HG03060 (cell line): ENCODE measurements around the gene GLRX3.
A peak's percentile ranks its signal among the peaks of the same experiment; 100 is the strongest.
"Not testable (repeated sequence)": the region's sequence is repeated elsewhere in the genome, so short reads cannot be mapped to it uniquely, and the experiment has no call there.

Experiments used
- ATAC-seq: cut with Tn5 transposase; IDR thresholded peaks from one replicate; pipeline ENCODE4 v1.9.1; 2021; ENCODE audit warnings: low read depth, moderate number of reproducible peaks; ENCODE audit not compliant: unreplicated experiment

GLRX3 gene

GRCh38 chr10:130136226-130137089, at the start of gene GLRX3:
GLRX3 (plus strand) TSS chr10:130136391; CDS start chr10:130136421, 30 bp downstream.
- peak; percentile 31 for ATAC-seq

GRCh38 chr10:130090565-130090964, 45.6 kb upstream of the GLRX3 start:
- not testable (repeated sequence) for ATAC-seq

- no peak for ATAC-seq
Observed at GRCh38 chr10:130099344-130099743, 36.8 kb upstream of the GLRX3 start.

DNA sequence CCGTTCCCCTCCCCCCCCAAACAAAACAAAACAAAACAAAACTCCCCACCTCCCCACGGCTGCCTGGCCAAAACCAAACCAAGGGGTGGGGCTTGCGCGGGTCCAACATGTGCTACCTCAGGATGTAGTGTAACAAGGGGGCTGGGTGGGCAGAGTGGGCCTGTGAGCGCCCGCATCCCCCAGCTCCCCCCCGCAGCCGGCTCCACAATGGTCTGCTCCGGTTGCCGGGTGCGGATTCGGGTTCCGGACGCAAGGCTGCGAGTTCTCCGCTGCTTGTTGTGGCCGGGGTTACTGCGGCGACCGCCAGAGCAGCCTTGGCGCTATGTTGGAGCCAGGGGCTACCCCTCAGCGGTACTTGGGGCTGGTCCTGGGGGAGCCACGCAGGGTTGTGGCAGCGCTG, 30.5 kb upstream of the GLRX3 start:
- no peak for ATAC-seq

DNA sequence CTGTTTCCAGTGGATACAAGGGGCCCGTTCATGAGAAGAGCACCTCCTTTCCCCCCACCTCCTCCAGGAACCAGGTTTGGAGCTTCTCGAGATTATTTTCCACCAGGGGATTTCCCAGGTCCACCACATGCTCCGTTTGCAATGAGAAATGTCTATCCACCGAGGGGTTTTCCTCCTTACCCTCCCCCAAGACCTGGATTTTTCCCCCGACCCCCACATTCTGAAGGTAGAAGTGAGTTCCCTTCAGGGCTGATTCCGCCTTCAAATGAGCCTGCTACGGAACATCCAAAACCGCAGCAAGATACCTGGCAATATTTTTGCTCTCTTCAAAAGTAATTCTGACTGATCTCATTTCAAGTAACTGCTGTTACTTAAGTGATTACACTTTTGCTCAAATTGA, 28.0 kb upstream of the GLRX3 start:
- not testable (repeated sequence) for ATAC-seq

DNA sequence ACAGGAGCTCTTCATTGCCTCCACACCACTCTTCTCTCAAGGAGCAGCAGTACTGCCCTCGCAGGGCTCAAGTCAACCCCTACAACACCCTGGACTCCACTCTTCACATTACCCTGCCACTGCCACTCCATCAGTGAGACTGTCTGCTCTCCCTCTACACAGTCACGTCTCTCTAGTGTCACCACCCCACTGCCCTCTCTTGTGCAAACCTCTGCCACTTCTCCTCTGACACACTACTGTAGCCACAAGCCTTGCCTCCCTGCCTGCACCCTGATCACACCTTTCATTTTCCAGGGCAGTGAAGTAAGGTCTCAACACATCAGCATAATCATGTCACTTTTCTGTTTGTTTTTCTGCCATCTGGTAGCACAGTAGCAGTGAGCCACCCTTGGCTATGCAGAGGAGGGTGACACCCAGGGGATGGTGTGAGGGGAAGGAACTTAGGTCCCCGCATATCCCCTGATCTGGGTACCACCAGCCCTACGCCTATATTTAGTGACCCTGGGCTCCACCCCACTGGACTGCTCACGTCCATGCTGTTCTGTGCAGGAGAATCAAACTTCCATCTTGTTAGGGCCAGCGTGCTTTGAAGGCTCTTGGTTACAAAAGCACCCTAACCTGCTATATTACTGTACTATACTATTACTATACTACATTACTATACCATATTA, 27.1 kb upstream of the GLRX3 start:
- ATAC-seq: no peak

GRCh38 chr10:130109796-130110245, 26.4 kb upstream of the GLRX3 start:
- ATAC-seq: no peak

DNA sequence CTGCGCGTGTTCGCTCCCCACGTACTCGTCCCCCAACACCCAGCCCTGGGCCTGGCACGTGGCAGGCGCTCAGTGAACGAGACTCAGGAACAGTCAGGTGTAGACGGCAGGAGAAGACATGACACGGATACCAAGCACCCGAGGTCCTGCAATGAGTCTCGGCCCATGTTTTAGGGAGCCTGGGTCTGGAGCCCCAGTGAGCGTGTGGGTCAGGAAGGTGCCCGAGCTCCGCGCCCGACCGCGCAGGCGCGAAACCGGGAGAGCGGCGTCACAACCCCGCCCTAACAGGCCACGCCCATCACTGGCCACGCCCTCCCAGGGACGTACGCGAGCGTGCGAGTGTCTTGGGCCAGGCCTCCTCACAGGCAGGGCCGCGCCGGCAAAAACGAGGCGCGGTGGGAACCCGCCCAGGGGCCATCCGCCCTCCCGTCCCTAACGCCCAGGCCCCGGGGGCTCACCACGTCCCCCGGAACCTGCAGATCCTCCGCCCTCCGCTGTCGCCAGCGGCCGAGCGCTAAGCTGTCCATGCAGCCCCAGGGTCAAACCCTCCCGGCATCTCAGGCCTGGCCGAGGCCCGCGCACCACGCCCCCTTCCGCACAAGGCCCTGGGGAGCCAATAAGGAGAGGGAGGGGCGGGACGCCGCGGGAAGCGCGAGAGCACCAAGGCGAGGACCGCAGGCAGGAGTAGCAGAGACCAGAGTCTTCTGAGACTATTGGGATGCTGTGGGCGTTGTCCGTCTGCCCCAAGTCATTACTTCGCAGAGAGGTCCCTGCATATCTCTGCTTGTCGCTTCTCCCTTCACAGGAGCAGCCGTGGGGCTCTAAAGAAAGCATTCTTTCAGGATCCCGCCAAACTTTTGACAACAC, 25.7 kb upstream of the GLRX3 start, which contains the start of gene C10orf143:
Gene C10orf143 (minus strand): TSS at position 585 of the 867 bp plus-strand sequence. CDS start 58 bp downstream, at position 527.
- ATAC-seq: peak; percentile 43

GRCh38 chr10:130111113-130111851, 24.9 kb upstream of the GLRX3 start:
- ATAC-seq: peak; percentile 84

GRCh38 chr10:130111852-130112180, 24.4 kb upstream of the GLRX3 start:
- ATAC-seq: no peak

- no peak for ATAC-seq
Observed at GRCh38 chr10:130112821-130113220, 23.4 kb upstream of the GLRX3 start.

DNA sequence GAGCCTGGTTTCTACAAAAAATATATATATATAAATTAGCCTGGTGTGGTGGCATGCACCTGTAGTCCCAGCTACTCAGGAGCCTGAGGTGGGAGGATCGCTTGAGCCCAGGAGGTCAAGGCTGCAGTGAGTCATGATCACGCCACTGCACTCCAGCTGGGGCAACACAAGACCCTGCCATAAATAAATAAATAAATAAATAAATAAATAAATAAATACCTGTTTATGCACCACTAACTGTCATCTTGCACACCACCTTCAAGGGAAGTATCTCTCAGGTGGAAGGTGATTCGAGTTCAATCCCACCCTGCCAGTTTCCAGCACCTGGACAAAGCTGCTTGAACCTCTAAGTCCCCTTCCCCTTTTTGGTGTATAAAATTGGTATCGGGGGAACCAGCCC, 19.2 kb upstream of the GLRX3 start:
- ATAC-seq: not testable (repeated sequence)

GRCh38 chr10:130117535-130117934, 18.7 kb upstream of the GLRX3 start:
- not testable (repeated sequence) for ATAC-seq

GRCh38 chr10:130121486-130122079, 14.6 kb upstream of the GLRX3 start:
- no peak for ATAC-seq

GRCh38 chr10:130127364-130128061, 8.7 kb upstream of the GLRX3 start:
- peak; percentile 96 for ATAC-seq

GRCh38 chr10:130128062-130128781, 8.0 kb upstream of the GLRX3 start:
- no peak for ATAC-seq

- no peak for ATAC-seq
Observed at GRCh38 chr10:130128922-130129321, 7.3 kb upstream of the GLRX3 start.

GRCh38 chr10:130135676-130136225, 440 bp upstream of the GLRX3 start:
- ATAC-seq: no peak
